ENCODE results near the gene TRPC5OS. TPM values are rescaled to one million over a fixed set of nuclear protein-coding genes. Genes with fewer than 3 reads are reported as not detected.

Gene TRPC5OS
- total and polyA plus RNA-seq, 2 of the 4 experiments (the other 2 are of a cell fraction) = not detected

DNA sequence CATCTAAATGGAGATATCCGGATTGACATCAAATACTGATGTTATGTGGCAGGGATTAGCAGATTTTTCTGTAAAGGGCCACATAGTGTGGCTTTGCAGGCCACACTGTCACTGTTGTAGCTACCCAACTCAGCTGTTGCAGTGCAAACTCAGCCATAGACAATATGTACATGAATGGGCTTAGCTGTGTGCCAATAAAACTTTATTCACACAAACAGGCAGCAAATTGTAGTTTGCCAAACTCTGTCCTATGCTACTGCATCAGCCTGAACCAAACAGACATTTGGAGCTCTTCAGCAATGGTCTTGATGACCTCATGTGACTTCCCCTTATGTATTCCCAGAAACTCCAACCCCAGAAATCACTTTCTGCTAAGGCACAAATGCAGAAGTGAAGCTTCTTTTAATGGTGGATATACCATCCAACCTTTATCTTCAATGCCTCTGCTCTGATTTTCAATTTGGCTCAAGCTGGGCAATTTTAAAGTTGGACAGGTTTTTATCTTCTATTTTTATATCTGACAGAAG, 18.4 kb upstream of the TRPC5OS start:
- Histone ChIP-seq H3K56ac (ENCODE audit: extremely low read depth, insufficient read depth, low read length) (no peak overlapping the region), H3K27me3 (ENCODE audit: control insufficient read depth, insufficient read depth, low read length) (peaks cover 4% of the 10 kb centered on the region), H3K4me2 (ENCODE audit: low read depth, low read length) (no peak overlapping the region), H2AFZ (replicated peaks; ENCODE audit: low read length, poor library complexity) (no peak overlapping the region), H3K14ac (replicated peaks; ENCODE audit: low read depth, low read length) (no peak overlapping the region), H3K9me1 (ENCODE audit: insufficient read depth, low read length) (no peaks in the 10 kb centered on the region), H2BK15ac (ENCODE audit: low read depth, low read length) (no peak overlapping the region), H3K23ac (ENCODE audit: low read depth, low read length) (no peak overlapping the region), H3K27ac (ENCODE audit: insufficient read depth, low read length) (no peak overlapping the region), H2AK5ac (ENCODE audit: low read depth, low read length) (no peak overlapping the region), H3K79me1 (ENCODE audit: low read depth in 1 of 2, low read length in 2 of 2) (no peaks in the 10 kb centered on the region), H3K9me3 (ENCODE audit: control insufficient read depth, insufficient read depth, low read length) (no peaks in the 10 kb centered on the region; the same call in 1 of the 2 replicates), H4K20me1 (ENCODE audit: insufficient read depth, low read length) (no peaks in the 10 kb centered on the region), H4K5ac (ENCODE audit: low read depth, low read length) (no peak overlapping the region), H3K4me3 (ENCODE audit: insufficient read depth, low read depth, low read length) (no peak overlapping the region), H4K8ac (ENCODE audit: low read depth in 2 of 2, low read length in 2 of 2) (no peak overlapping the region), H3K4me1 (ENCODE audit: control insufficient read depth, insufficient read depth, low read length) (no peaks in the 10 kb centered on the region), H2AK9ac (replicated peaks; ENCODE audit: low read depth, low read length, poor library complexity) (no peak overlapping the region), H2BK5ac (ENCODE audit: low read depth, low read length, poor library complexity, severe bottlenecking) (no peak overlapping the region), H3K36me3 (ENCODE audit: control insufficient read depth, insufficient read depth, low read length) (no peaks in the 10 kb centered on the region), H4K91ac (ENCODE audit: insufficient read depth, low read depth, low read length) (no peak overlapping the region), H3K4ac (ENCODE audit: low read depth, low read length) (no peak overlapping the region), H2BK20ac (ENCODE audit: low read depth, low read length) (no peak overlapping the region), H3K18ac (ENCODE audit: low read depth, low read length) (no peak overlapping the region), H3K9ac (ENCODE audit: low read depth, low read length) (no peak overlapping the region), H2BK120ac (ENCODE audit: low read depth, low read length) (no peak overlapping the region)
- intact Hi-C loops (cut with micrococcal nuclease) (no loop called here), in situ Hi-C loops (cut with MboI; ENCODE audit: low sequenced_read_pairs) (no loop called here), dilution Hi-C loops (cut with HindIII; ENCODE audit: low sequenced_read_pairs, unreplicated experiment) (no loop called here)
- TF ChIP-seq RAD21 (IDR thresholded peaks at IDR 0.05; ENCODE audit: low read length) (no peak), POLR2A (IDR thresholded peaks at IDR 0.05; ENCODE audit: low read depth, low read length) (no peak), MAFK (IDR thresholded peaks at IDR 0.05; ENCODE audit: low read depth, low read length) (no peak), BHLHE40 (IDR thresholded peaks at IDR 0.05; ENCODE audit: low read depth, low read length) (no peak), NFE2L2 (IDR thresholded peaks at IDR 0.05; ENCODE audit: low read depth, low read length) (no peak), CHD1 (IDR thresholded peaks at IDR 0.05; ENCODE audit: low read depth, low read length) (no peak), MAZ (IDR thresholded peaks at IDR 0.05; ENCODE audit: borderline replicate concordance, low read depth, low read length) (no peak), RFX5 (IDR thresholded peaks at IDR 0.05; ENCODE audit: low read depth, low read length) (no peak), CEBPB (IDR thresholded peaks at IDR 0.05; ENCODE audit: low read depth, low read length) (no peak), SMC3 (IDR thresholded peaks at IDR 0.05; ENCODE audit: low read depth, low read length) (no peak), RCOR1 (IDR thresholded peaks at IDR 0.05; ENCODE audit: insufficient replicate concordance, low read length) (no peak), MXI1 (IDR thresholded peaks at IDR 0.05; ENCODE audit: borderline replicate concordance, low read depth, low read length) (no peak), FOS (IDR thresholded peaks at IDR 0.05; ENCODE audit: low read depth, low read length) (no peak)
- TF ChIP-seq, protein P1, sequence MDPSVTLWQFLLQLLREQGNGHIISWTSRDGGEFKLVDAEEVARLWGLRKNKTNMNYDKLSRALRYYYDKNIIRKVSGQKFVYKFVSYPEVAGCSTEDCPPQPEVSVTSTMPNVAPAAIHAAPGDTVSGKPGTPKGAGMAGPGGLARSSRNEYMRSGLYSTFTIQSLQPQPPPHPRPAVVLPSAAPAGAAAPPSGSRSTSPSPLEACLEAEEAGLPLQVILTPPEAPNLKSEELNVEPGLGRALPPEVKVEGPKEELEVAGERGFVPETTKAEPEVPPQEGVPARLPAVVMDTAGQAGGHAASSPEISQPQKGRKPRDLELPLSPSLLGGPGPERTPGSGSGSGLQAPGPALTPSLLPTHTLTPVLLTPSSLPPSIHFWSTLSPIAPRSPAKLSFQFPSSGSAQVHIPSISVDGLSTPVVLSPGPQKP (IDR thresholded peaks at IDR 0.05; ENCODE audit: borderline replicate concordance, low read depth, low read length) = no peak
- TF ChIP-seq, protein P2, sequence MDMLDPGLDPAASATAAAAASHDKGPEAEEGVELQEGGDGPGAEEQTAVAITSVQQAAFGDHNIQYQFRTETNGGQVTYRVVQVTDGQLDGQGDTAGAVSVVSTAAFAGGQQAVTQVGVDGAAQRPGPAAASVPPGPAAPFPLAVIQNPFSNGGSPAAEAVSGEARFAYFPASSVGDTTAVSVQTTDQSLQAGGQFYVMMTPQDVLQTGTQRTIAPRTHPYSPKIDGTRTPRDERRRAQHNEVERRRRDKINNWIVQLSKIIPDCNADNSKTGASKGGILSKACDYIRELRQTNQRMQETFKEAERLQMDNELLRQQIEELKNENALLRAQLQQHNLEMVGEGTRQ (IDR thresholded peaks at IDR 0.05; ENCODE audit: low read depth, low read length) = no peak
- TF ChIP-seq, protein P3, sequence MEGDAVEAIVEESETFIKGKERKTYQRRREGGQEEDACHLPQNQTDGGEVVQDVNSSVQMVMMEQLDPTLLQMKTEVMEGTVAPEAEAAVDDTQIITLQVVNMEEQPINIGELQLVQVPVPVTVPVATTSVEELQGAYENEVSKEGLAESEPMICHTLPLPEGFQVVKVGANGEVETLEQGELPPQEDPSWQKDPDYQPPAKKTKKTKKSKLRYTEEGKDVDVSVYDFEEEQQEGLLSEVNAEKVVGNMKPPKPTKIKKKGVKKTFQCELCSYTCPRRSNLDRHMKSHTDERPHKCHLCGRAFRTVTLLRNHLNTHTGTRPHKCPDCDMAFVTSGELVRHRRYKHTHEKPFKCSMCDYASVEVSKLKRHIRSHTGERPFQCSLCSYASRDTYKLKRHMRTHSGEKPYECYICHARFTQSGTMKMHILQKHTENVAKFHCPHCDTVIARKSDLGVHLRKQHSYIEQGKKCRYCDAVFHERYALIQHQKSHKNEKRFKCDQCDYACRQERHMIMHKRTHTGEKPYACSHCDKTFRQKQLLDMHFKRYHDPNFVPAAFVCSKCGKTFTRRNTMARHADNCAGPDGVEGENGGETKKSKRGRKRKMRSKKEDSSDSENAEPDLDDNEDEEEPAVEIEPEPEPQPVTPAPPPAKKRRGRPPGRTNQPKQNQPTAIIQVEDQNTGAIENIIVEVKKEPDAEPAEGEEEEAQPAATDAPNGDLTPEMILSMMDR (conservative IDR thresholded peaks at IDR 0.05; ENCODE audit: low read depth, low read length) = no peak
- POLR2A ChIA-PET (ENCODE audit: unreplicated experiment) = no interaction called here
- no TSS peak for BruUV-seq (replicated peaks)
- DNase-seq = no peak
- no CpG with 5 or more reads among the region's 1 CpG for WGBS, 2 experiments (ENCODE audit: extremely low coverage in 2 of 2, insufficient read length in 1 of 2)
- CTCF ChIA-PET = no interaction called here
- no peak for ATAC-seq (ENCODE audit: low read depth)
